ENCODE measurements around the gene SHLD1.
"Not testable (repeated sequence)": the region's sequence is repeated elsewhere in the genome, so short reads cannot be mapped to it uniquely, and the experiment has no call there.

Gene SHLD1, protein sequence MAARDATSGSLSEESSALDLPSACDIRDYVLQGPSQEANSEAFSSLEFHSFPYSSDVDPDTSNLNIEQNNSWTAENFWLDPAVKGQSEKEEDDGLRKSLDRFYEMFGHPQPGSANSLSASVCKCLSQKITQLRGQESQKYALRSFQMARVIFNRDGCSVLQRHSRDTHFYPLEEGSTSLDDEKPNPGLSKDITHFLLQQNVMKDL

GRCh38 chr20:5749952-5750779 lies at the start of gene SHLD1:
TSS of gene SHLD1 (plus strand) at chr20:5750401. CDS start at chr20:5772866, 22,465 bp downstream.
- DNase-seq = peak; percentile 88

DNA sequence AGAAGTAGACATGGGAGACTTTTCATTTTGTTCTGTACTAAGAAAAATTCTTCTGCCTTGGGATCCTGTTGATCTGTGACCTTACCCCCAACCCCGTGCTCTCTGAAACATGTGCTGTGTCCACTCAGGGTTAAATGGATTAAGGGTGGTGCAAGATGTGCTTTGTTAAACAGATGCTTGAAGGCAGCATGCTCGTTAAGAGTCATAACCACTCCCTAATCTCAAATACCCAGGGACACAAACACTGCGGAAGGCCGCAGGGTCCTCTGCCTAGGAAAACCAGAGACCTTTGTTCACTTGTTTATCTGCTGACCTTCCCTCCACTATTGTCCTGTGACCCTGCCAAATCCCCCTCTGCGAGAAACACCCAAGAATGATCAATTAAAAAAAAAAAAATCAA lies 47.9 kb upstream of the SHLD1 start:
- not testable (repeated sequence) for DNase-seq

- DNase-seq = no peak
These were observed 46.5 kb upstream of the SHLD1 start for GRCh38 chr20:5703681-5704101.

- no peak for DNase-seq
These were observed 44.4 kb upstream of the SHLD1 start for GRCh38 chr20:5705827-5706226.

DNA sequence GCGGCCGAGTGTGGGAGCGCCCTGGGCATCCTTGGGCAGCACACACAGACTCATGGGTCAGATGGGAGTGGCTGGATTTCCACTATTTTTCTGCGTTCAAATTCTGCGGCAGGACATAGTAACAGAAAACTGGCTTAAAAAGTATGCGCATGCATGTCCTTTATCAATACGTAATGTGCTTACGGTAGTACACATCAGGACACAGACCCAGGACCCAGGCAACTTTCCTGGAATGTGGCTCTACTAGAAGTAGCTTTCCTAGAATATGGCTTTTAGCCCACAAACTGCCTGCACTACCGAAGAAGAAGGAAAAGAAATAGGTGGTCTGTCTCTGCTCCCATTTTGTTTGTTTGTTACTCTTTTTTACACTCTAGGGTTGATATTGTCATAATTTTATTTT lies 43.4 kb upstream of the SHLD1 start:
- DNase-seq = no peak

DNA sequence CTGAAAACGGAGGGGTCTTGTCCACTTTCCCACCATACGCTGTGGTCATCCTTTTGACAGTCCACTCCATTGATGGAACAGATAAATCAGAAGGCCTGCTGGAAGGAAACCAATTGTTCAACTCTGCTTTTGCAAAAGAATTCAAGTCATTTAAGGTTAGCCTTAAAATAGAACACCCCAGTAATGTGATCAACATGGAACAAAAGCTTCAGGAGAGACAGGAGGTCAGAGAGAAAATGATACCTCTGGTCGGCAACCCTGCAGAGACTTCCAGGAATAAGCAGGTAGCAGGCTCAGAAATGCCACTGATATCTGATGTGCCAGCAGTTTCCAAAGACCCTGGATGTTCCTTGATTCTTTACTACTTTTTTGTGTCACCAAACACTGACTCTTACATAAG lies 39.6 kb upstream of the SHLD1 start:
- no peak for DNase-seq

GRCh38 chr20:5714261-5715041 lies 35.8 kb upstream of the SHLD1 start:
- no peak for DNase-seq

DNA sequence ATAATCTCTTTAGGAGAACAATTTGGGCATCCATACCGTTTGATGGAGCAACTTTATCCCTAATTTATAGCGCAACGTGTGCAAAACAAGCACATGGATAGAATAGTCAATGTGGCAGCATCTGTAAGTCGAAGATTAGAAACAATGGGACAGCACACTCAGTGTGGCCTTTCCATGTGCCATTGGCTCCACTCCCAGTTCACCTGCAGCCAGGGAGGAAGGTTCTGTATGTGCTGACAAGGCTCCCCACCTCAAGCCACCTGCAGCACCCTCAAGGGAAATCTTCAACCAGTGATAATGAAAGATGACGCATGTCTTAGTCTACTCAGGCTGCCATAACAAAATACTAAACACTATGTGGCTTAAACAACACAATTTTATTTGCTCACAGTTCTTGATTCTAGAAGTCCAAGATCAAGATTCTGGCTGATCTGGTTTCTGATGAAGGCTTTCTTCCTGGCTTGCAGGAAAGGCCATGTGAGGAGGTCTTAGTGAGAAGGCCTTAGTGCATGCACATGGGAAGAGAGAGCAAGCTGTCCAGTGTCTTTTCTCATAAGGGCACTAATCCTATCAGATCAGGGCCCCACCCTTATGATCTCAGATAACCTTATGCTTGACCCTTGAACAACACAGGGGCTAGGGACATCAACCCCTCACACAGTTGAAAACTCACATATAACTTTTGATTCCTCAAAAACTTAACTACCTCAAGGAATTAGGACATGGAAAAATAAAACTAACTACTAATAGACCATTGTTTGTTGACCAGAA lies 34.9 kb upstream of the SHLD1 start:
- DNase-seq = no peak

GRCh38 chr20:5716953-5717352 lies 33.2 kb upstream of the SHLD1 start:
- DNase-seq = no peak

DNA sequence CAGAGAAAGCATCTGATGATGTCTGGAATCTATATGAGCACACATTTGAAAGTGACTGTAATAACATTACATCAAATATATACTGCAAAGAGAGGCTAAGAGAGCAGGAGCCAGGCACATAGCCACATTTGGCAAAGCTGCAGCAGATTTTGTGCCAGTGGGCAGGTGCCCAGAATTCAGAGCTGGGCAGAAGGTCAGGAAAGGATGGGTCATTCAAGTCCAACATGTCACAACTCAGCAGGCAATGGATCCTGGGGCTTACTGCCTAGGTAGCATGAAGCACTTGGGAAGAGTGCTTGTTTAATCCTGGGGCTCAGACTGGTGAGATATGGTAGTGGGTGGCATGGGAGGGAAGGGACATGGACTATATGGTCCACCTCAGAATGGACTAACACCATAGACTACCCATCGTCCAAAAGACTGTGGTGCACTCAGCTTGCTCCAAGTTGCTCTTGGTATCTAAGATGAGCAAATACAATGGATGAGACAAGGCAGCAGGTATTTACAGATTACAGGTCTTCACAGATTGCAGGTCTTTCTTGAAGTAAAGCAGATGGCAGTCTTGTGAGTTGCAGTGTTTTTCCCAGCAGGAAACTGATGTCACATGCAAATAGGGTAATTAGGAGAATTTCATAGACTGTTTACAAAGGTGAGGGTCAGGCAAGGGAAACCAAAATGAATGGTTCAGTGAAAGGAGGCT lies 31.2 kb upstream of the SHLD1 start:
- no peak for DNase-seq

DNA sequence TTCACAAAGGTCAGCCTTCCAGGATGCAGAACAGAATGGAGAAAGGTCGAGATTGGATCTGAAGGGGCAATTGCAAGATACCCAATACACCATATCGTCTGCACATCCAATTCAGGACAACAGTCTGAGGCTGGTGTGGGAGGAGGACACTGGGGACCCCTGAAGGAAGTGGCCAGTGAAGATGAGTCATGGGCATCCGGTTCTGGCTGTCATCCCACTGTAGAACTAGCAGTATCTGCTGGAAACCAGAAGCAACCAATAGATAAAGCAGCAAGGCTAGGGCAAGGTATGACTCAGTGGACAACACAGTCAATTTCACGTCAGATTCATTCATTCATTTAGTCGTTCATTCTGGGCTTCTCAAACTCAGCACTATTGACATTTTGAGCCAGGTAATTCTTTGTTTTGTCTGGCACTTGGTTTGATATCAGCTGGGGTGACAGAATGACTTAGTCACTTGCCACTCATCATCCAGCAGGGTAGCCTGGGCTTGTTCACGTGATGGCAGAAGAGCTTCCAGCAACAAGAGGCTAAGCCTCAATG lies 30.3 kb upstream of the SHLD1 start:
- DNase-seq = no peak

DNA sequence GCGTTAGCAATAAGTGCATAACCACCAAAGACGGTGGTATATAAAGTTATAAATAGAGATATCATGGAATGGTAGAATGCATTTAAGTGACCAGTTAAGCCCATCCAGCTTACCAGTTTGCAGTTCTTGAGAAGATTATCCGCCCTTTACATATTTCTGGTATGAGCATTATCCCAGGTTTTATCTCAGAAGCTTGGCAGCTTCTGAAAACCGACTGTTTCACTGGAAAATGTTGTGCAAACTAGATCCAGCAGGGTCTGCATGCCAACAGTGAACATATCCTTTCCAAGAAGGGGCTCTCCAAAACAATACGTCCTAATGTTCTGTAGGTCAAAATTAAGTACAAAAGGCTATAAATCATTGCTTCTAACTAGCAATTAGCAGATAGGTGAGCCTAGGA lies 29.5 kb upstream of the SHLD1 start:
- no peak for DNase-seq

- DNase-seq = not testable (repeated sequence)
These were observed 28.8 kb upstream of the SHLD1 start for GRCh38 chr20:5721356-5721755.

DNA sequence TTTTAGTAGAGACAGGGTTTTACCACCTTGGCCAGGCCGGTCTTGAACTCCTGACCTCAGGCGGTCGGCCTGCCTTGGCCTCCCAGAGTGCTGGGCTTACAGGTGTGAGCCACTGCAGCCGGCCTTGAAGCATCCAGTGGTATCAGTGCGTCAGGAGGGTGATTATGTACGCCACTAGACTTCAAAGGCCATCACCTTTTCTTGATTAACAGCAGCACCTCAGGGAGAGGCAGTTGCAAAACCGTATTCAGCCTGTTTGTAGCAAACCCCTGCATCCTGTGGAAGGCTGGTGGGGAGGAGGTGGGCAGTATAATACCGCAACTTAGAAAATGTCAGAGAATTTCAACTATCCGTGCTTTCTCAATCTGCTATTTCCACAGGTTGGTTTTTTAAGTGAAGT lies 27.3 kb upstream of the SHLD1 start:
- DNase-seq = no peak

GRCh38 chr20:5725183-5725463 lies 25.1 kb upstream of the SHLD1 start:
- DNase-seq = not testable (repeated sequence)

DNA sequence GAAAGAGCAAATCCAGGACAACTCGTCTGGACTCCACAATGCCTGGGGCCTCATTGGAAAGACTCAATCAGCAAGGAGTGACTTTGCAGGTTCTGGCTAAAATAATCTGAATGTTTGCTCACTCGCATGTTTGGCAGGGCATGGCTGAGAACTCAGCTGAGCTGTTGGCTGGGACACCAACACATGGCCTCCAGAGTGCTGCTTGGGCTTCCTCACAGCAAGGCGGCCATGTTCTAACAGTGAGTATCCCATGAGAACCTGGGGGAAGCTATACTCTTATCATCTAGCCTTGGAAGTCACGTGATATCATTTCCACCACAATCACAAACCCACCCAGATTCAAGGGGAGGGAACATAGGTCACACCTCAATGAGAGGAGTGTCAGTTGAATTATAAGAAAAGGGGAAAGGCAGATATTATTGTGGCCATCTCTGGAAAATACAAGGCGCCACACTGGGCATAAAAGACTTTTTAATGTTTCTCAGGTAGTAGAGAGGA lies 23.1 kb upstream of the SHLD1 start:
- no peak for DNase-seq

- no peak for DNase-seq
These were observed 20.9 kb upstream of the SHLD1 start for GRCh38 chr20:5729348-5729747.

DNA sequence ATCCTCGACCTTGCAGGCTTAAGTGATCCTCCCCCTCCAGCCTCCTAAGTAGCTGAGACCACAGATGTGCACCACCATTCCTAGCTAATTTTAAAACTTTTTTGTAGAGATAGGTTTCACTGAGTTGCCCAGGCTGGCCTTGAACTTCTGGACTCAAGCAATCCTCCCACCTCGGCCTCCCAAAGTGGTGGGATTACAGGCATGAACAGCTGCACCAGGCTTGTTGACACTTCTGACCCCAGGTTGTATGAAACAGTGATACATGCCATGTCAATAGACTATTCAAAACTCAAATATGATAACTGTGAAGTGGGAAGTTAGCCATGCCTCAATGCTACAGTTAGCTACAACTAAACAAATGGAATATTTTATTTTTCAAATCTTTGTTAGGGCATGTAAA lies 20.1 kb upstream of the SHLD1 start:
- DNase-seq = no peak

- DNase-seq = no peak
These were observed 18.3 kb upstream of the SHLD1 start for GRCh38 chr20:5731753-5732366.

GRCh38 chr20:5734602-5735001 lies 15.6 kb upstream of the SHLD1 start:
- DNase-seq = no peak

- no peak for DNase-seq
These were observed 14.2 kb upstream of the SHLD1 start for GRCh38 chr20:5735845-5736510.

Data from DMS 273 treated with DMSO at 0.1 percent for 48 hours (cell line).